ENCODE results near the gene PDCD11.
A peak's percentile ranks its signal among the peaks of the same experiment; 100 is the strongest.

Gene PDCD11, protein sequence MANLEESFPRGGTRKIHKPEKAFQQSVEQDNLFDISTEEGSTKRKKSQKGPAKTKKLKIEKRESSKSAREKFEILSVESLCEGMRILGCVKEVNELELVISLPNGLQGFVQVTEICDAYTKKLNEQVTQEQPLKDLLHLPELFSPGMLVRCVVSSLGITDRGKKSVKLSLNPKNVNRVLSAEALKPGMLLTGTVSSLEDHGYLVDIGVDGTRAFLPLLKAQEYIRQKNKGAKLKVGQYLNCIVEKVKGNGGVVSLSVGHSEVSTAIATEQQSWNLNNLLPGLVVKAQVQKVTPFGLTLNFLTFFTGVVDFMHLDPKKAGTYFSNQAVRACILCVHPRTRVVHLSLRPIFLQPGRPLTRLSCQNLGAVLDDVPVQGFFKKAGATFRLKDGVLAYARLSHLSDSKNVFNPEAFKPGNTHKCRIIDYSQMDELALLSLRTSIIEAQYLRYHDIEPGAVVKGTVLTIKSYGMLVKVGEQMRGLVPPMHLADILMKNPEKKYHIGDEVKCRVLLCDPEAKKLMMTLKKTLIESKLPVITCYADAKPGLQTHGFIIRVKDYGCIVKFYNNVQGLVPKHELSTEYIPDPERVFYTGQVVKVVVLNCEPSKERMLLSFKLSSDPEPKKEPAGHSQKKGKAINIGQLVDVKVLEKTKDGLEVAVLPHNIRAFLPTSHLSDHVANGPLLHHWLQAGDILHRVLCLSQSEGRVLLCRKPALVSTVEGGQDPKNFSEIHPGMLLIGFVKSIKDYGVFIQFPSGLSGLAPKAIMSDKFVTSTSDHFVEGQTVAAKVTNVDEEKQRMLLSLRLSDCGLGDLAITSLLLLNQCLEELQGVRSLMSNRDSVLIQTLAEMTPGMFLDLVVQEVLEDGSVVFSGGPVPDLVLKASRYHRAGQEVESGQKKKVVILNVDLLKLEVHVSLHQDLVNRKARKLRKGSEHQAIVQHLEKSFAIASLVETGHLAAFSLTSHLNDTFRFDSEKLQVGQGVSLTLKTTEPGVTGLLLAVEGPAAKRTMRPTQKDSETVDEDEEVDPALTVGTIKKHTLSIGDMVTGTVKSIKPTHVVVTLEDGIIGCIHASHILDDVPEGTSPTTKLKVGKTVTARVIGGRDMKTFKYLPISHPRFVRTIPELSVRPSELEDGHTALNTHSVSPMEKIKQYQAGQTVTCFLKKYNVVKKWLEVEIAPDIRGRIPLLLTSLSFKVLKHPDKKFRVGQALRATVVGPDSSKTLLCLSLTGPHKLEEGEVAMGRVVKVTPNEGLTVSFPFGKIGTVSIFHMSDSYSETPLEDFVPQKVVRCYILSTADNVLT (N-terminal part only)
- long read RNA-seq, full-length matches to known transcripts: 6 of 253 reads
- long read RNA-seq, partial matches to known transcripts: 207 of 253 reads
- long read RNA-seq, other reads (novel, unspliced or antisense): 40 of 253 reads

DNA sequence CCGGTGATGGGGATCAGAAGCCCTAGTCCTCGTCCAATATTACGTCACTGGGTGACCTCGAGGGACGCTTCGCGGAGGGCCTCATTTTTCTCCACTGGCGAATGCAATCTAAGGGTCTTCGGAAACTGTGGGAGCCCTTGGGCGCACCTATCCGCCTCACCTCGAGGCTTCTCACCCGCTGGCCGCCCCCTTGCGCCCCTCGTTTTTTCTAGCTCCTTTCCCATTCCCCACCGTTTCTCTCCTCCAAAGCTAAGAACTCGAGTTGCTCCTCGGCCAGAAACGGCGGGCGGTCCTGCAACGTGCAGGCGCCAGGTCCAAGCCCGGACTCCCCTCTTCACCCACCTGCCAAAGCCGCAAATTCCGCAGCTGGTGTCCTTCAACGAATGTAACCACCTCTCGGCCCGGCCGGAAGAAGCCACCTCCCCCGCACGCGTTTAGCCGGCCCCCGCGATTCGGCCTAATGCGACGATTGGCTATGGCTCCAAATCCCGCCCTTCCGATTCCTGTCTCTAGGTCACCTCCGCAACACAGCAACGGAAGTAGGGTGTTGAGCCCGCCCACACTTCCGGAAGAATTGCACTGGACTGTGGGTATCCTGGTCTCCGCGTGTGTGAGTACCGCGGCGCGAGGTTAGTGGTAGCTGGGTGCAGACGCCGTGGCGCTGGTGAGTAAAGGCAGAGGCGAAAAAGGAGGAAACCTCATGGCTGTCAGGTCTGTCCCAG is at the start of gene PDCD11, which contains the start of gene ATP5MK:
PDCD11 (plus strand) TSS at position 560 of the 722 bp plus-strand sequence. CDS start 1,801 bp downstream, outside the sequence.
ATP5MK (minus strand) TSS at position 409 of the 722 bp plus-strand sequence. CDS start 4,018 bp downstream, outside the sequence.
- peak within 1 kb of the TSS; percentile 77 for H3K4me3 ChIP-seq (replicated peaks; ENCODE audit: insufficient read depth, low read length)
- TF ChIP-seq, protein P1, sequence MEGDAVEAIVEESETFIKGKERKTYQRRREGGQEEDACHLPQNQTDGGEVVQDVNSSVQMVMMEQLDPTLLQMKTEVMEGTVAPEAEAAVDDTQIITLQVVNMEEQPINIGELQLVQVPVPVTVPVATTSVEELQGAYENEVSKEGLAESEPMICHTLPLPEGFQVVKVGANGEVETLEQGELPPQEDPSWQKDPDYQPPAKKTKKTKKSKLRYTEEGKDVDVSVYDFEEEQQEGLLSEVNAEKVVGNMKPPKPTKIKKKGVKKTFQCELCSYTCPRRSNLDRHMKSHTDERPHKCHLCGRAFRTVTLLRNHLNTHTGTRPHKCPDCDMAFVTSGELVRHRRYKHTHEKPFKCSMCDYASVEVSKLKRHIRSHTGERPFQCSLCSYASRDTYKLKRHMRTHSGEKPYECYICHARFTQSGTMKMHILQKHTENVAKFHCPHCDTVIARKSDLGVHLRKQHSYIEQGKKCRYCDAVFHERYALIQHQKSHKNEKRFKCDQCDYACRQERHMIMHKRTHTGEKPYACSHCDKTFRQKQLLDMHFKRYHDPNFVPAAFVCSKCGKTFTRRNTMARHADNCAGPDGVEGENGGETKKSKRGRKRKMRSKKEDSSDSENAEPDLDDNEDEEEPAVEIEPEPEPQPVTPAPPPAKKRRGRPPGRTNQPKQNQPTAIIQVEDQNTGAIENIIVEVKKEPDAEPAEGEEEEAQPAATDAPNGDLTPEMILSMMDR (IDR thresholded peaks at IDR 0.05; ENCODE audit: insufficient read depth, low read length): no peak
- TF ChIP-seq SPI1 (IDR thresholded peaks at IDR 0.05; ENCODE audit: borderline replicate concordance, low read depth): no peak
- TF ChIP-seq POLR2AphosphoS5 (IDR thresholded peaks at IDR 0.05; ENCODE audit: low read depth): peak; percentile 96
- TF ChIP-seq, protein P2, sequence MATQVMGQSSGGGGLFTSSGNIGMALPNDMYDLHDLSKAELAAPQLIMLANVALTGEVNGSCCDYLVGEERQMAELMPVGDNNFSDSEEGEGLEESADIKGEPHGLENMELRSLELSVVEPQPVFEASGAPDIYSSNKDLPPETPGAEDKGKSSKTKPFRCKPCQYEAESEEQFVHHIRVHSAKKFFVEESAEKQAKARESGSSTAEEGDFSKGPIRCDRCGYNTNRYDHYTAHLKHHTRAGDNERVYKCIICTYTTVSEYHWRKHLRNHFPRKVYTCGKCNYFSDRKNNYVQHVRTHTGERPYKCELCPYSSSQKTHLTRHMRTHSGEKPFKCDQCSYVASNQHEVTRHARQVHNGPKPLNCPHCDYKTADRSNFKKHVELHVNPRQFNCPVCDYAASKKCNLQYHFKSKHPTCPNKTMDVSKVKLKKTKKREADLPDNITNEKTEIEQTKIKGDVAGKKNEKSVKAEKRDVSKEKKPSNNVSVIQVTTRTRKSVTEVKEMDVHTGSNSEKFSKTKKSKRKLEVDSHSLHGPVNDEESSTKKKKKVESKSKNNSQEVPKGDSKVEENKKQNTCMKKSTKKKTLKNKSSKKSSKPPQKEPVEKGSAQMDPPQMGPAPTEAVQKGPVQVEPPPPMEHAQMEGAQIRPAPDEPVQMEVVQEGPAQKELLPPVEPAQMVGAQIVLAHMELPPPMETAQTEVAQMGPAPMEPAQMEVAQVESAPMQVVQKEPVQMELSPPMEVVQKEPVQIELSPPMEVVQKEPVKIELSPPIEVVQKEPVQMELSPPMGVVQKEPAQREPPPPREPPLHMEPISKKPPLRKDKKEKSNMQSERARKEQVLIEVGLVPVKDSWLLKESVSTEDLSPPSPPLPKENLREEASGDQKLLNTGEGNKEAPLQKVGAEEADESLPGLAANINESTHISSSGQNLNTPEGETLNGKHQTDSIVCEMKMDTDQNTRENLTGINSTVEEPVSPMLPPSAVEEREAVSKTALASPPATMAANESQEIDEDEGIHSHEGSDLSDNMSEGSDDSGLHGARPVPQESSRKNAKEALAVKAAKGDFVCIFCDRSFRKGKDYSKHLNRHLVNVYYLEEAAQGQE (IDR thresholded peaks at IDR 0.05; ENCODE audit: insufficient replicate concordance, low read depth): peak; percentile 11
- TF ChIP-seq GABPA (IDR thresholded peaks at IDR 0.05; ENCODE audit: low read depth): peak; percentile 97
- peak within 1 kb of the TSS; percentile 88 for H3K27ac ChIP-seq (replicated peaks)
- DNase-seq (ENCODE audit: low read depth in 1 of 2, low spot score in 1 of 2): peak; percentile 99
- no peaks in the 10 kb centered on the region for H3K27me3 ChIP-seq (ENCODE audit: insufficient read depth, poor library complexity, severe bottlenecking)

GRCh38 chr10:103350175-103350516 is 46.3 kb upstream of the PDCD11 start:
- H3K27ac ChIP-seq (replicated peaks): peak overlapping the region; percentile 85
- no peak for TF ChIP-seq GABPA (IDR thresholded peaks at IDR 0.05; ENCODE audit: low read depth)
- no peak for TF ChIP-seq POLR2AphosphoS5 (IDR thresholded peaks at IDR 0.05; ENCODE audit: low read depth)
- TF ChIP-seq, protein P2 (IDR thresholded peaks at IDR 0.05; ENCODE audit: insufficient replicate concordance, low read depth): no peak
- no peak for TF ChIP-seq SPI1 (IDR thresholded peaks at IDR 0.05; ENCODE audit: borderline replicate concordance, low read depth)
- TF ChIP-seq, protein P1 (IDR thresholded peaks at IDR 0.05; ENCODE audit: insufficient read depth, low read length): no peak
- H3K27me3 ChIP-seq (ENCODE audit: insufficient read depth, poor library complexity, severe bottlenecking): no peaks in the 10 kb centered on the region
- H3K4me3 ChIP-seq (replicated peaks; ENCODE audit: insufficient read depth, low read length): peak overlapping the region; percentile 80
- no peak for DNase-seq (ENCODE audit: low read depth in 1 of 2, low spot score in 1 of 2)

All from HL-60 (cell line).